ENCODE measurements around the gene NACC2. TPM values are rescaled to one million over a fixed set of nuclear protein-coding genes. Genes with fewer than 3 reads are reported as not detected.

Gene NACC2
- total and polyA plus RNA-seq, 4 donors: 4.8 to 17.8 (median 8.8) TPM

DNA sequence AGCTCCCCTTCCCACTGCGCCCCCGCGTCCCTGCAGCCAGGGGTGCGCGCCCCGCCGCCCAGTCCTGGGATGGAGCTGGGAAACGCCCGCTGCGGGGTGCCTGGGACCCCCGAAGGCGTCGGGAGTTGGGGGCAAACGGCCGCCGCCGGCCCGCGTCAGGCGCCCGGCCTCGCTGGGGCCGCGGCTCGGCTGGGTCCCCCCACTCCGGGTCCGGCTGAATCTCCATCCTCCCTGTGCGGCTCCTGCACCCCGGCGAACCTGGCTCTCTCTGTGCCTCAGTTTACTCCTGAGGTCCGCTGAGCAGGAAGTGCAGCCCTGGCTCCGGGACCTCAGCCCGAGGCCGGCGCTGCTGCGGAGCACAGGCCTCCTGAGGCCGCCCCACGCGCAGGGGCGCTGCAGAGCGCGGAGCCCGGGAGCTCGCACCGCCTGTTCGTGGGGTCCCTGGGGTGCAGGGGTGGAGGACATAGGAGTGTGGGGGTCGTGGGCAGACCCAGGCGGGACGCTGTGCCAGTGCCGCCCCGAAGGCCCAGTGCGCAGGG lies 37.5 kb upstream of the NACC2 start:
- Histone ChIP-seq H3K36me3 (ENCODE audit: control insufficient read depth in 4 of 4, insufficient read depth in 3 of 4, low read depth in 1 of 4, low read length in 3 of 4) (no peaks in the 10 kb centered on the region), H3K4me1 (ENCODE audit: control insufficient read depth in 4 of 4, insufficient read depth in 4 of 4, low read length in 3 of 4) (peaks cover 0 to 8% (median 3%) of the 10 kb centered on the region in 4 donors), H3K9me3 (ENCODE audit: control insufficient read depth in 4 of 4, low read length in 3 of 4) (no peaks in the 10 kb centered on the region), H3K9ac (ENCODE audit: low read depth in 1 of 2, low read length in 2 of 2) (no peak overlapping the region), H3K4me3 (ENCODE audit: low read depth in 1 of 3, low read length in 3 of 3) (peak overlapping the region in 1 of 3 donors; percentile 47), H3K27me3 (ENCODE audit: control insufficient read depth in 4 of 4, insufficient read depth in 4 of 4, low read length in 3 of 4) (peaks cover 0 to 11% (median 2%) of the 10 kb centered on the region in 4 donors), H3K27ac (ENCODE audit: low read depth in 1 of 2, low read length in 2 of 2) (no peak overlapping the region)
- TF ChIP-seq FOXA1 (IDR thresholded peaks at IDR 0.05) (no peak), FOXA2 (IDR thresholded peaks at IDR 0.05) (no peak), GABPA (IDR thresholded peaks at IDR 0.05 in 1 of 2, conservative IDR thresholded peaks at IDR 0.05 in 1 of 2) (no peak), YY1 (IDR thresholded peaks at IDR 0.05) (no peak), RXRA (IDR thresholded peaks at IDR 0.05) (no peak)
- TF ChIP-seq, protein P1, sequence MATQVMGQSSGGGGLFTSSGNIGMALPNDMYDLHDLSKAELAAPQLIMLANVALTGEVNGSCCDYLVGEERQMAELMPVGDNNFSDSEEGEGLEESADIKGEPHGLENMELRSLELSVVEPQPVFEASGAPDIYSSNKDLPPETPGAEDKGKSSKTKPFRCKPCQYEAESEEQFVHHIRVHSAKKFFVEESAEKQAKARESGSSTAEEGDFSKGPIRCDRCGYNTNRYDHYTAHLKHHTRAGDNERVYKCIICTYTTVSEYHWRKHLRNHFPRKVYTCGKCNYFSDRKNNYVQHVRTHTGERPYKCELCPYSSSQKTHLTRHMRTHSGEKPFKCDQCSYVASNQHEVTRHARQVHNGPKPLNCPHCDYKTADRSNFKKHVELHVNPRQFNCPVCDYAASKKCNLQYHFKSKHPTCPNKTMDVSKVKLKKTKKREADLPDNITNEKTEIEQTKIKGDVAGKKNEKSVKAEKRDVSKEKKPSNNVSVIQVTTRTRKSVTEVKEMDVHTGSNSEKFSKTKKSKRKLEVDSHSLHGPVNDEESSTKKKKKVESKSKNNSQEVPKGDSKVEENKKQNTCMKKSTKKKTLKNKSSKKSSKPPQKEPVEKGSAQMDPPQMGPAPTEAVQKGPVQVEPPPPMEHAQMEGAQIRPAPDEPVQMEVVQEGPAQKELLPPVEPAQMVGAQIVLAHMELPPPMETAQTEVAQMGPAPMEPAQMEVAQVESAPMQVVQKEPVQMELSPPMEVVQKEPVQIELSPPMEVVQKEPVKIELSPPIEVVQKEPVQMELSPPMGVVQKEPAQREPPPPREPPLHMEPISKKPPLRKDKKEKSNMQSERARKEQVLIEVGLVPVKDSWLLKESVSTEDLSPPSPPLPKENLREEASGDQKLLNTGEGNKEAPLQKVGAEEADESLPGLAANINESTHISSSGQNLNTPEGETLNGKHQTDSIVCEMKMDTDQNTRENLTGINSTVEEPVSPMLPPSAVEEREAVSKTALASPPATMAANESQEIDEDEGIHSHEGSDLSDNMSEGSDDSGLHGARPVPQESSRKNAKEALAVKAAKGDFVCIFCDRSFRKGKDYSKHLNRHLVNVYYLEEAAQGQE (IDR thresholded peaks at IDR 0.05): no peak
- 15% methylated on average over 52 of the region's 52 CpGs for WGBS
- DNase-seq (ENCODE audit: low spot score): no peak

DNA sequence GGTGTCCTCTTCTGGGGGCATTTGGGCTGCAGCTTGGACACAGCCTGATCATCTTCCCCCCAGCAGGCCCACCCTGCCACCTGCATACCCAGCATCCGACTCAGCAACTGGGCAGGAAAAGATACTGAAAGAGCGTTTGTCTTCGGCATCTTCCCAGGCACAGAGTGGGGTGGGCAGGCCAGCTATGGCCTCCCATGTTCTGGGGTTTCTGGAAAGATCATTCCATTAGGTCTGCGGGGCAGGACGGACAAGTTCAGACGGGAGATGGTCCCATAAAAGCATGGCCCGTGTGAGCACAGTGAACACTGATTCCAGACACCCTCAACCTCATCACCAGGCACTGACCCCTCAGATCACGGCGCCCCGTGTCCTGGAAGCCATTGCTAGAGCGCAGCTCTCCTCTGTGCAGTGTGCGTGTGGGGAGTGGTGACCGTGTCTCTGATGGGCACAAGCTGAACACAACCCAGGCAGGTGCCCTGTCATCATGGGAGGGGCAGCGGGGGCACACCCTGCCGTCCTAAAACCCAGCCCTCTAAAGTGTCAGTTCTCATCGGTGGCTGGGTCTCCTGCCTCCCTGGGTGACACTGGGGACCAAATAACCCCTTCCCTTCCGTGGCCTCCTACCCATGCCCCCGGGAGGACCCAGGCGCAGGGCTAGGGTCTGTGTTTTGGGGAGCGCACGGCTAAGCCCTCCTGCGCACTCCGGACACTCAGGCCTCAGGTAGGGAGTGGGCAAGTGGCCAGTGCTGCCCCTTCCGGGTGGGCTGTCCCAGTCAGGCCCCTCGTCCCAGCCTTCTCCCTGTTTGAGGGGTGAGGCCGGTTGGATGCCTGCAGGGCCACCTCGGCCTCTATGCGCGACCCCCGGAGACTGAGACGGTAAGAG lies 36.8 kb upstream of the NACC2 start:
- peaks cover 0 to 8% (median 3%) of the 10 kb centered on the region in 4 donors for H3K4me1 ChIP-seq (ENCODE audit: control insufficient read depth in 4 of 4, insufficient read depth in 4 of 4, low read length in 3 of 4)
- H3K9me3 ChIP-seq (ENCODE audit: control insufficient read depth in 4 of 4, low read length in 3 of 4): no peaks in the 10 kb centered on the region
- no peak overlapping the region for H3K4me3 ChIP-seq (ENCODE audit: low read depth in 1 of 3, low read length in 3 of 3)
- WGBS: 60% methylated on average over 31 of the region's 31 CpGs
- no peaks in the 10 kb centered on the region for H3K36me3 ChIP-seq (ENCODE audit: control insufficient read depth in 4 of 4, insufficient read depth in 3 of 4, low read depth in 1 of 4, low read length in 3 of 4)
- H3K27me3 ChIP-seq (ENCODE audit: control insufficient read depth in 4 of 4, insufficient read depth in 4 of 4, low read length in 3 of 4): peaks cover 0 to 11% (median 2%) of the 10 kb centered on the region in 4 donors
- no peak for TF ChIP-seq FOXA2 (IDR thresholded peaks at IDR 0.05)
- no peak for TF ChIP-seq HNF4G (IDR thresholded peaks at IDR 0.05)
- no peak for TF ChIP-seq GABPA (IDR thresholded peaks at IDR 0.05 in 1 of 2, conservative IDR thresholded peaks at IDR 0.05 in 1 of 2)
- TF ChIP-seq RAD21 (IDR thresholded peaks at IDR 0.05): no peak
- TF ChIP-seq, protein P2, sequence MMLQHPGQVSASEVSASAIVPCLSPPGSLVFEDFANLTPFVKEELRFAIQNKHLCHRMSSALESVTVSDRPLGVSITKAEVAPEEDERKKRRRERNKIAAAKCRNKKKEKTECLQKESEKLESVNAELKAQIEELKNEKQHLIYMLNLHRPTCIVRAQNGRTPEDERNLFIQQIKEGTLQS (IDR thresholded peaks at IDR 0.05): no peak
- no peak for TF ChIP-seq JUND (IDR thresholded peaks at IDR 0.05)
- no peak for TF ChIP-seq SP1 (IDR thresholded peaks at IDR 0.05)
- TF ChIP-seq HNF4A (conservative IDR thresholded peaks at IDR 0.05): no peak
- TF ChIP-seq, protein P3, sequence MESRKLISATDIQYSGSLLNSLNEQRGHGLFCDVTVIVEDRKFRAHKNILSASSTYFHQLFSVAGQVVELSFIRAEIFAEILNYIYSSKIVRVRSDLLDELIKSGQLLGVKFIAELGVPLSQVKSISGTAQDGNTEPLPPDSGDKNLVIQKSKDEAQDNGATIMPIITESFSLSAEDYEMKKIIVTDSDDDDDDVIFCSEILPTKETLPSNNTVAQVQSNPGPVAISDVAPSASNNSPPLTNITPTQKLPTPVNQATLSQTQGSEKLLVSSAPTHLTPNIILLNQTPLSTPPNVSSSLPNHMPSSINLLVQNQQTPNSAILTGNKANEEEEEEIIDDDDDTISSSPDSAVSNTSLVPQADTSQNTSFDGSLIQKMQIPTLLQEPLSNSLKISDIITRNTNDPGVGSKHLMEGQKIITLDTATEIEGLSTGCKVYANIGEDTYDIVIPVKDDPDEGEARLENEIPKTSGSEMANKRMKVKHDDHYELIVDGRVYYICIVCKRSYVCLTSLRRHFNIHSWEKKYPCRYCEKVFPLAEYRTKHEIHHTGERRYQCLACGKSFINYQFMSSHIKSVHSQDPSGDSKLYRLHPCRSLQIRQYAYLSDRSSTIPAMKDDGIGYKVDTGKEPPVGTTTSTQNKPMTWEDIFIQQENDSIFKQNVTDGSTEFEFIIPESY (IDR thresholded peaks at IDR 0.05): no peak
- TF ChIP-seq, protein P1 (IDR thresholded peaks at IDR 0.05): no peak
- TF ChIP-seq RXRA (IDR thresholded peaks at IDR 0.05): no peak
- no peak for TF ChIP-seq FOXA1 (IDR thresholded peaks at IDR 0.05)
- no peak for TF ChIP-seq EGR1 (IDR thresholded peaks at IDR 0.05; ENCODE audit: low read depth in 2 of 2)
- TF ChIP-seq TAF1 (conservative IDR thresholded peaks at IDR 0.05): no peak
- TF ChIP-seq, protein P4, sequence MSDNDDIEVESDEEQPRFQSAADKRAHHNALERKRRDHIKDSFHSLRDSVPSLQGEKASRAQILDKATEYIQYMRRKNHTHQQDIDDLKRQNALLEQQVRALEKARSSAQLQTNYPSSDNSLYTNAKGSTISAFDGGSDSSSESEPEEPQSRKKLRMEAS (IDR thresholded peaks at IDR 0.05): no peak
- TF ChIP-seq, protein P5, sequence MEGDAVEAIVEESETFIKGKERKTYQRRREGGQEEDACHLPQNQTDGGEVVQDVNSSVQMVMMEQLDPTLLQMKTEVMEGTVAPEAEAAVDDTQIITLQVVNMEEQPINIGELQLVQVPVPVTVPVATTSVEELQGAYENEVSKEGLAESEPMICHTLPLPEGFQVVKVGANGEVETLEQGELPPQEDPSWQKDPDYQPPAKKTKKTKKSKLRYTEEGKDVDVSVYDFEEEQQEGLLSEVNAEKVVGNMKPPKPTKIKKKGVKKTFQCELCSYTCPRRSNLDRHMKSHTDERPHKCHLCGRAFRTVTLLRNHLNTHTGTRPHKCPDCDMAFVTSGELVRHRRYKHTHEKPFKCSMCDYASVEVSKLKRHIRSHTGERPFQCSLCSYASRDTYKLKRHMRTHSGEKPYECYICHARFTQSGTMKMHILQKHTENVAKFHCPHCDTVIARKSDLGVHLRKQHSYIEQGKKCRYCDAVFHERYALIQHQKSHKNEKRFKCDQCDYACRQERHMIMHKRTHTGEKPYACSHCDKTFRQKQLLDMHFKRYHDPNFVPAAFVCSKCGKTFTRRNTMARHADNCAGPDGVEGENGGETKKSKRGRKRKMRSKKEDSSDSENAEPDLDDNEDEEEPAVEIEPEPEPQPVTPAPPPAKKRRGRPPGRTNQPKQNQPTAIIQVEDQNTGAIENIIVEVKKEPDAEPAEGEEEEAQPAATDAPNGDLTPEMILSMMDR (IDR thresholded peaks at IDR 0.05; ENCODE audit: low read depth, low read length, missing input control): no peak
- TF ChIP-seq YY1 (IDR thresholded peaks at IDR 0.05): no peak
- no peak for TF ChIP-seq NR2F2 (IDR thresholded peaks at IDR 0.05)
- no peak overlapping the region for H3K27ac ChIP-seq (ENCODE audit: low read depth in 1 of 2, low read length in 2 of 2)
- no peak for DNase-seq (ENCODE audit: low spot score)
- no peak overlapping the region for H3K9ac ChIP-seq (ENCODE audit: low read depth in 1 of 2, low read length in 2 of 2)

Data from liver (tissue), 9 donors.